ENCODE results near the gene CLDND2.

CLDND2 gene

GRCh38 chr19:51346742-51347141, 22.1 kb downstream of the CLDND2 start:
- Histone ChIP-seq H3K4me2 (no peak overlapping the region), H3K27me3 (ENCODE audit: insufficient read depth, low read depth) (no peaks in the 10 kb centered on the region), H3K4me3 (IDR thresholded peaks at IDR 0.05; ENCODE audit: insufficient read depth, low read depth, low read length) (no peak overlapping the region), H3K36me3 (ENCODE audit: insufficient read depth) (no peaks in the 10 kb centered on the region), H4K20me1 (ENCODE audit: insufficient read depth) (no peaks in the 10 kb centered on the region), H3K4me1 (ENCODE audit: low read depth, poor library complexity, severe bottlenecking) (no peaks in the 10 kb centered on the region), H2AFZ (ENCODE audit: low read depth) (no peak overlapping the region), H3K9ac (no peak overlapping the region), H3K79me2 (ENCODE audit: insufficient read depth, low read depth) (no peaks in the 10 kb centered on the region), H3K27ac (no peak overlapping the region)
- TF ChIP-seq, protein P1, sequence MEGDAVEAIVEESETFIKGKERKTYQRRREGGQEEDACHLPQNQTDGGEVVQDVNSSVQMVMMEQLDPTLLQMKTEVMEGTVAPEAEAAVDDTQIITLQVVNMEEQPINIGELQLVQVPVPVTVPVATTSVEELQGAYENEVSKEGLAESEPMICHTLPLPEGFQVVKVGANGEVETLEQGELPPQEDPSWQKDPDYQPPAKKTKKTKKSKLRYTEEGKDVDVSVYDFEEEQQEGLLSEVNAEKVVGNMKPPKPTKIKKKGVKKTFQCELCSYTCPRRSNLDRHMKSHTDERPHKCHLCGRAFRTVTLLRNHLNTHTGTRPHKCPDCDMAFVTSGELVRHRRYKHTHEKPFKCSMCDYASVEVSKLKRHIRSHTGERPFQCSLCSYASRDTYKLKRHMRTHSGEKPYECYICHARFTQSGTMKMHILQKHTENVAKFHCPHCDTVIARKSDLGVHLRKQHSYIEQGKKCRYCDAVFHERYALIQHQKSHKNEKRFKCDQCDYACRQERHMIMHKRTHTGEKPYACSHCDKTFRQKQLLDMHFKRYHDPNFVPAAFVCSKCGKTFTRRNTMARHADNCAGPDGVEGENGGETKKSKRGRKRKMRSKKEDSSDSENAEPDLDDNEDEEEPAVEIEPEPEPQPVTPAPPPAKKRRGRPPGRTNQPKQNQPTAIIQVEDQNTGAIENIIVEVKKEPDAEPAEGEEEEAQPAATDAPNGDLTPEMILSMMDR (conservative IDR thresholded peaks at IDR 0.05; ENCODE audit: low read depth, low read length), result no peak

- Histone ChIP-seq H4K20me1 (ENCODE audit: insufficient read depth) (no peaks in the 10 kb centered on the region), H3K79me2 (ENCODE audit: insufficient read depth, low read depth) (no peaks in the 10 kb centered on the region), H3K36me3 (ENCODE audit: insufficient read depth) (no peaks in the 10 kb centered on the region), H3K27me3 (ENCODE audit: insufficient read depth, low read depth) (no peaks in the 10 kb centered on the region), H2AFZ (ENCODE audit: low read depth) (no peak overlapping the region), H3K4me3 (IDR thresholded peaks at IDR 0.05; ENCODE audit: insufficient read depth, low read depth, low read length) (no peak overlapping the region), H3K27ac (no peak overlapping the region), H3K4me1 (ENCODE audit: low read depth, poor library complexity, severe bottlenecking) (no peaks in the 10 kb centered on the region), H3K4me2 (no peak overlapping the region), H3K9ac (no peak overlapping the region)
- TF ChIP-seq, protein P1 (conservative IDR thresholded peaks at IDR 0.05; ENCODE audit: low read depth, low read length), result no peak
Observed at GRCh38 chr19:51345076-51345620, 23.7 kb downstream of the CLDND2 start.

- Histone ChIP-seq H3K9ac (no peak overlapping the region), H3K36me3 (ENCODE audit: insufficient read depth) (no peaks in the 10 kb centered on the region), H2AFZ (ENCODE audit: low read depth) (no peak overlapping the region), H3K4me2 (no peak overlapping the region), H4K20me1 (ENCODE audit: insufficient read depth) (no peaks in the 10 kb centered on the region), H3K27me3 (ENCODE audit: insufficient read depth, low read depth) (no peaks in the 10 kb centered on the region), H3K4me3 (IDR thresholded peaks at IDR 0.05; ENCODE audit: insufficient read depth, low read depth, low read length) (no peak overlapping the region), H3K27ac (no peak overlapping the region), H3K4me1 (ENCODE audit: low read depth, poor library complexity, severe bottlenecking) (no peaks in the 10 kb centered on the region), H3K79me2 (ENCODE audit: insufficient read depth, low read depth) (no peaks in the 10 kb centered on the region)
- TF ChIP-seq, protein P1 (conservative IDR thresholded peaks at IDR 0.05; ENCODE audit: low read depth, low read length), result no peak
Observed at GRCh38 chr19:51342631-51343569, 25.9 kb downstream of the CLDND2 start.

DNA sequence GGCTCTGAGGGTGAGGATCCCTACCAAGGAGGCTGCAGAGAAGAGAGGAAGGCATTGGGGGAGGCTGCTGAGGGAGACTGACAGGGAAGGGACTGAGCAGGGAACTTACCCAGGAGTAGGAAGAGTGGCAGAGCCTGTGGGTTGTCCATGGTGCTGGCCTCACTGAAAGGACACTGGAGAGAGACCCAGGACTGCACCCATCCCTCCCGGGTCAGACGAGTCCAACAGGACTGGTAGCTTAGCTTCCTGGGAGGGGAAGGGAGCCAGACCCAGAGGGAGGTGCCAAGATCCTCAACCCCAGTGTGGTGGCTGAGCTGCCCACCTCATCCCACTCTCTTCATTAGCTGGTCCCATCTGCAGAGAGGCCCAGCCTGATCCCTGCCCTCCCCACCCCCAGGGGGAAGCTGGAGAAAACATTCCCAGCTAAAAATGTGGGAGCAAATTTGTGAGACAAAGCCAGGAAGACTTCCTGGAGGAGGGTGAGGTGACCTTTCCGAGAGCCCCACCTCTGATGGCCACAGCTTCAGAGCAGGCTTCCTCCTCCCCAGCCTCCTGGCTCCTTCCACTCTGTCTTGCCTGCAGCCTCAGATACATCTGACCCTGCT, 26.7 kb downstream of the CLDND2 start, which contains the start of gene VSIG10L:
Gene VSIG10L, minus strand, starts transcription at position 164 of the 605 bp plus-strand sequence. Its CDS starts 15 bp downstream, at position 149.
- no peaks in the 10 kb centered on the region for H3K79me2 ChIP-seq (ENCODE audit: insufficient read depth, low read depth)
- no peaks in the 10 kb centered on the region for H3K4me1 ChIP-seq (ENCODE audit: low read depth, poor library complexity, severe bottlenecking)
- H4K20me1 ChIP-seq (ENCODE audit: insufficient read depth), result no peaks in the 10 kb centered on the region
- H3K36me3 ChIP-seq (ENCODE audit: insufficient read depth), result no peaks in the 10 kb centered on the region
- H3K4me2 ChIP-seq, result no peak within 1 kb of the TSS
- no peak within 1 kb of the TSS for H3K9ac ChIP-seq
- H3K4me3 ChIP-seq (IDR thresholded peaks at IDR 0.05; ENCODE audit: insufficient read depth, low read depth, low read length), result no peak within 1 kb of the TSS
- no peak within 1 kb of the TSS for H2AFZ ChIP-seq (ENCODE audit: low read depth)
- no peak within 1 kb of the TSS for H3K27ac ChIP-seq
- H3K27me3 ChIP-seq (ENCODE audit: insufficient read depth, low read depth), result no peaks in the 10 kb centered on the region
- TF ChIP-seq, protein P1 (conservative IDR thresholded peaks at IDR 0.05; ENCODE audit: low read depth, low read length), result no peak
